Smooth muscle cell (in vitro differentiated cells): ENCODE results near the gene UXS1. TPM values are rescaled to one million over a fixed set of nuclear protein-coding genes. Genes with fewer than 3 reads are reported as not detected.
"Not testable (repeated sequence)": the region's sequence is repeated elsewhere in the genome, so short reads cannot be mapped to it uniquely, and the experiment has no call there.

Source experiments
- DNase-seq: peaks from one replicate; lab custom pipeline; 2025; ENCODE audit not compliant: unreplicated experiment; lab: John Stamatoyannopoulos, UW
- H2AFZ ChIP-seq: fragments of 200-600 bp; sonication (generic); 2 replicates; pipeline ENCODE4 v1.6.0; 2016; ENCODE audit warnings: antibody characterized with exemption, low read depth, mild to moderate bottlenecking
- H3F3A ChIP-seq: fragments of 200-600 bp; sonication (generic); 2 replicates; pipeline ENCODE4 v1.6.0; 2017; ENCODE audit warnings: antibody characterized with exemption, low read depth
- H3K27ac ChIP-seq: fragments of 200-600 bp; sonication (generic); 2 replicates; pipeline ENCODE4 v1.5.1; 2016; ENCODE audit warnings: low read depth, mild to moderate bottlenecking
- H3K27me3 ChIP-seq: fragments of 200-600 bp; sonication (generic); 2 replicates; pipeline ENCODE4 v1.6.1; 2016; ENCODE audit warnings: low read depth, mild to moderate bottlenecking
- H3K36me3 ChIP-seq: fragments of 200-600 bp; sonication (generic); 2 replicates; pipeline ENCODE4 v1.5.1; 2016; ENCODE audit warnings: low read depth
- H3K4me1 ChIP-seq: fragments of 200-600 bp; sonication (generic); 2 replicates; pipeline ENCODE4 v1.5.1; 2016; ENCODE audit warnings: low read depth
- H3K4me2 ChIP-seq: fragments of 200-600 bp; sonication (generic); 2 replicates; pipeline ENCODE4 v1.6.0; 2016; ENCODE audit warnings: mild to moderate bottlenecking
- H3K4me3 ChIP-seq: fragments of 200-600 bp; sonication (generic); 2 replicates; pipeline ENCODE4 v1.5.1; 2016; ENCODE audit warnings: mild to moderate bottlenecking
- H3K79me2 ChIP-seq: fragments of 200-600 bp; sonication (generic); 2 replicates; pipeline ENCODE4 v1.6.0; 2016; ENCODE audit warnings: low read depth, mild to moderate bottlenecking
- H3K9ac ChIP-seq: fragments of 200-600 bp; sonication (generic); 2 replicates; pipeline ENCODE4 v1.6.0; 2016; ENCODE audit warnings: low read depth
- H3K9me3 ChIP-seq: fragments of 200-600 bp; sonication (generic); replicated peaks from 2 replicates; pipeline ENCODE4 v1.5.1; 2016; ENCODE audit warnings: low read depth
- H4K20me1 ChIP-seq: fragments of 200-600 bp; sonication (generic); 2 replicates; pipeline ENCODE4 v1.6.0; 2016; ENCODE audit warnings: low read depth
- CTCF ChIP-seq: fragments of 200-600 bp; sonication (generic); IDR thresholded peaks from 2 replicates; pipeline ENCODE4 v1.5.1; 2017; ENCODE audit warnings: borderline replicate concordance, mild to moderate bottlenecking, antibody characterized with exemption; ENCODE audit not compliant: insufficient read depth, poor library complexity, severe bottlenecking
- WGBS: methylation state at CpG from one replicate; pipeline ENCODE4 v1.1.7; 2016; ENCODE audit warnings: low lambda C conversion rate; 5-methylcytosine and 5-hydroxymethylcytosine counted together
- polyA plus RNA-seq: library from polyadenylated mRNA; unstranded; fragments of >200 nt; fragmentation: Nextera tagmentation; extraction: Ambion mirVana; gene quantifications from 2 replicates; pipeline ENCODE4 v1.2.1, GENCODE V29; 2016
- total RNA-seq: library from RNA; depleted of rRNA; stranded (reverse); fragments of >200 nt; gene quantifications from 2 replicates; pipeline ENCODE4 v1.2.3, GENCODE V29; 2014

Gene UXS1
- total and polyA plus RNA-seq, 2 experiments from 2014 or later = 22.2 to 33.5 TPM

DNA sequence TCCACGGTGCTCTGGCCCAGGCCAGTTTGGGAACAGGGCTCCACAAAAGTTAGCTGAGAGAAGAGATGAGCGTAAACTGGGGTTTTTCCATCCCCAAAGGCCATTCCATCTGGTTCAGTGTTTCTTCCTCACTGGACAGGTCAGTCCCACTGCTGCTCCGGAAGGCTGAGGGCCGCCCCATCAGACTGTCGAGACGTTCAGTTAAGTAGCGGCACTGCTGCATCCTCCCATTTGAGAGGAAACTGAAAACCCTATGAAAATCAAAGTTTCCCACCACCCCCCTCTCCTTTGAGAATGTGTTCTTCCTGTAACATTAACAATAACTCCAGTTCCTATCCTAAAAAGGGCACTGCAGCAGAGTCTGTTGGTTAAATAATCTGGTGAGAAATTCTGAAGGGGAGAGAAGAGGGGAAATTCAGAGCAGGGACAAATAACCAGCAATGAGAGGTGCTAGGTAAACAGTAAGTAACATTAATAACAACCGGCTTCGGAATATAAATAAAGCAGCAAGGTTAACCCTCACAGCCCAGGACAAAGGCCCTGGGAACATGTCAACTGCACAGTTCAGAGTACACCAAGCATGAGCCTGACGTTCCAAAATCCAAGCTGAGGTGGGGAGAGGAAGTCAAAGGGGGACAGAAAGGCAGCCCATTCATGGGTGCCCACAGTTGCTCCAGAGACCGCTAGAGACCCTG, 55.4 kb downstream of the UXS1 start:
- Histone ChIP-seq H3K4me1 (no peaks in the 10 kb centered on the region), H4K20me1 (peaks cover 1% of the 10 kb centered on the region), H3F3A (no peaks in the 10 kb centered on the region), H3K9ac (no peak overlapping the region), H3K4me2 (no peak overlapping the region), H3K79me2 (no peaks in the 10 kb centered on the region), H3K4me3 (no peak overlapping the region), H3K9me3 (no peaks in the 10 kb centered on the region), H3K36me3 (no peaks in the 10 kb centered on the region), H2AFZ (no peak overlapping the region), H3K27ac (no peak overlapping the region), H3K27me3 (no peaks in the 10 kb centered on the region)
- no peak for DNase-seq
- no peak for TF ChIP-seq CTCF
- WGBS = 91% methylated on average over 11 of the region's 11 CpGs

GRCh38 chr2:106137731-106138521, 56.2 kb downstream of the UXS1 start:
- Histone ChIP-seq H4K20me1 (no peaks in the 10 kb centered on the region), H3K9me3 (no peaks in the 10 kb centered on the region), H3K4me3 (no peak overlapping the region), H3F3A (no peaks in the 10 kb centered on the region), H2AFZ (no peak overlapping the region), H3K9ac (no peak overlapping the region), H3K27ac (no peak overlapping the region), H3K79me2 (no peaks in the 10 kb centered on the region), H3K4me1 (no peaks in the 10 kb centered on the region), H3K4me2 (no peak overlapping the region), H3K36me3 (no peaks in the 10 kb centered on the region), H3K27me3 (no peaks in the 10 kb centered on the region)
- 70% methylated on average over 14 of the region's 14 CpGs for WGBS
- no peak for DNase-seq
- no peak for TF ChIP-seq CTCF

DNA sequence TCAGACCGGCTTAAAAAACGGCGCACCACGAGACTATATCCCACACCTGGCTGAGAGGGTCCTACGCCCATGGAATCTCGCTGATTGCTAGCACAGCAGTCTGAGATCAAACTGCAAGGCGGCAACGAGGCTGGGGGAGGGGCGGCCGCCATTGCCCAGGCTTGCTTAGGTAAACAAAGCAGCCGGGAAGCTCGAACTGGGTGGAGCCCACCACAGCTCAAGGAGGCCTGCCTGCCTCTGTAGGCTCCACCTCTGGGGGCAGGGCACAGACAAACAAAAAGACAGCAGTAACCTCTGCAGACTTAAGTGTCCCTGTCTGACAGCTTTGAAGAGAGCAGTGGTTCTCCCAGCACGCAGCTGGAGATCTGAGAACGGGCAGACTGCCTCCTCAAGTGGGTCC, 62.9 kb downstream of the UXS1 start:
- not testable (repeated sequence) for H3K9ac ChIP-seq, DNase-seq
- H3K4me3 ChIP-seq = peak overlapping the region; percentile 43

DNA sequence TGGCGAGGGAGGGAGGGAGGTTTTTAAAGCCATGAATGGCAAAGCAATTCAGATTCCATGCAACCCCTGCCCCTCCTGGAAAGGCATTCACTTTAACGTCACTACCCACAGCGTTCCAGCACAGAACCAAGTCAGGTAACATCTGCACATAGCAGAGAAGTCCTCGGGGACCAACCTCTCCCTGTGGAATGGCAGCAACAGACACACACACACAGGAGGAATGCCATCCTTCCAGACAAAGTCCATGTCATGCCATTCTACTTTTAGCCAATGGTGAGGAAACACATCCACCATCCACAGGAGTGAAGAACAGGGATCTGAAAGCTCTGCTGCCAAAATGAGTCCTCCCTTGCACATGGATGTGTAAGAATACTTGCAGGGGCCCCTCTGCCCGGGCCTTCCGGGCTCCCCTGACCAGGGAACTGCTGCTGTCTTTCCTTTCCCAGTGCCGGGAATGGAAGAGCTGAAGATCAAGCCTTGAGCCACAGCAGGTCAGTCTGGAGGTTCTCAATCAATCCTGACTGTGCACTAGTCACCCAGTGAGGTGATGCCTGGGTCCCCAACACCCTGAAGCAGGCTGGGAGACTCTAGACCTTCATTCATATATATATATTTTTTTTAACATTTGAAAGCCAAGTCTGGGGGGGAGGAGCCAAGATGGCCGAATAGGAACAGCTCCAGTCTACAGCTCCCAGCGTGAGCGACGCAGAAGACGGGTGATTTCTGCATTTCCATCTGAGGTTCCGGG, 63.7 kb downstream of the UXS1 start:
- Histone ChIP-seq H3K4me3 (peak overlapping the region; percentile 43), H4K20me1 (no peaks in the 10 kb centered on the region), H3K9ac (no peak overlapping the region), H3K36me3 (no peaks in the 10 kb centered on the region), H2AFZ (peak overlapping the region; percentile 81), H3F3A (no peaks in the 10 kb centered on the region), H3K27me3 (no peaks in the 10 kb centered on the region), H3K27ac (peak overlapping the region; percentile 63), H3K9me3 (no peaks in the 10 kb centered on the region), H3K4me1 (peaks cover 6% of the 10 kb centered on the region), H3K79me2 (no peaks in the 10 kb centered on the region), H3K4me2 (peak overlapping the region; percentile 82)
- WGBS = 52% methylated on average over 13 of the region's 13 CpGs
- DNase-seq = no peak
- no peak for TF ChIP-seq CTCF

More for the DNA sequence above, 62.9 kb downstream of the UXS1 start:
- 57% methylated on average over 12 of the region's 14 CpGs for WGBS
- not testable (repeated sequence) for H3K27me3 ChIP-seq, H3K27ac ChIP-seq, H3K4me1 ChIP-seq, H3K79me2 ChIP-seq, H4K20me1 ChIP-seq, H3F3A ChIP-seq, H3K36me3 ChIP-seq, H2AFZ ChIP-seq, H3K9me3 ChIP-seq
- H3K4me2 ChIP-seq = peak overlapping the region; percentile 82
